Common myeloid progenitor, CD34-positive (primary cell): ENCODE data around the gene ZNF185.
"Not testable (repeated sequence)": the region's sequence is repeated elsewhere in the genome, so short reads cannot be mapped to it uniquely, and the experiment has no call there.

Source experiments
- CTCF ChIA-PET: fragments of 350-600 bp; sonication (Branson Sonifier 250); formaldehyde crosslinking; loops from one replicate; lab custom pipeline; 2021; ENCODE audit warnings: antibody characterized with exemption; lab: Charles Lee
- POLR2A ChIA-PET: fragments of 350-600 bp; sonication (Branson Sonifier 250); formaldehyde crosslinking; loops from one replicate; lab custom pipeline; 2021; ENCODE audit warnings: antibody characterized with exemption; lab: Charles Lee
- DNase-seq, 3 donors: peaks; one replicate each; pipeline versions ENCODE4 v3.0.0 to v3.0.0-alpha.2; 2013
- H3K27ac ChIP-seq, 2 experiments: 1 replicate in 1 of 2; 2 replicates in 1 of 2; pipeline ENCODE4 v1.7.0; 2013; ENCODE audit warnings: inconsistent platforms in 2 of 2, low read length in 2 of 2, mild to moderate bottlenecking in 2 of 2, low read depth in 1 of 2, moderate library complexity in 1 of 2; ENCODE audit not compliant: severe bottlenecking in 2 of 2, insufficient read depth in 1 of 2, poor library complexity in 1 of 2
- H3K27me3 ChIP-seq, 5 experiments: replicated peaks in 2 of 5; 1 replicate in 3 of 5; 2 replicates in 2 of 5; pipeline versions ENCODE4 v1.6.1 to v1.7.0; 2013; ENCODE audit warnings: low read length in 4 of 5, mild to moderate bottlenecking in 2 of 5, moderate library complexity in 2 of 5, inconsistent platforms in 1 of 5; ENCODE audit not compliant: insufficient read depth in 5 of 5, control insufficient read depth in 4 of 5
- H3K36me3 ChIP-seq, 4 experiments: 1 replicate in 2 of 4; 2 replicates in 2 of 4; pipeline versions ENCODE4 v1.6.1 to v1.7.0; 2013; ENCODE audit warnings: low read length in 3 of 4, control low read depth in 1 of 4, mild to moderate bottlenecking in 1 of 4; ENCODE audit not compliant: control insufficient read depth in 4 of 4, insufficient read depth in 4 of 4
- H3K4me1 ChIP-seq, 4 experiments: 1 replicate in 3 of 4; 2 replicates in 1 of 4; pipeline versions ENCODE4 v1.6.1 to v1.7.1; 2013; ENCODE audit warnings: low read length in 3 of 4, mild to moderate bottlenecking in 3 of 4, control low read depth in 1 of 4, inconsistent platforms in 1 of 4, moderate library complexity in 1 of 4; ENCODE audit not compliant: control insufficient read depth in 4 of 4, insufficient read depth in 4 of 4; ENCODE audit errors: control extremely low read depth in 1 of 4
- H3K4me3 ChIP-seq, 7 experiments: 1 replicate in 4 of 7; 2 replicates in 3 of 7; pipeline versions ENCODE4 v1.5.1 to v1.7.0; 2013; ENCODE audit warnings: mild to moderate bottlenecking in 7 of 7, low read length in 6 of 7, moderate library complexity in 6 of 7, inconsistent platforms in 2 of 7, low read depth in 2 of 7, control low read depth in 1 of 7; ENCODE audit not compliant: insufficient read depth in 4 of 7, control insufficient read depth in 1 of 7; ENCODE audit errors: extremely low read depth in 1 of 7
- H3K9me3 ChIP-seq, 5 experiments: 1 replicate in 4 of 5; 2 replicates in 1 of 5; pipeline versions ENCODE4 v1.6.1 to v1.7.1; 2013; ENCODE audit warnings: low read length in 4 of 5, mild to moderate bottlenecking in 2 of 5, inconsistent platforms in 1 of 5, low read depth in 1 of 5, moderate library complexity in 1 of 5; ENCODE audit not compliant: control insufficient read depth in 4 of 5, insufficient read depth in 2 of 5; ENCODE audit errors: control extremely low read depth in 1 of 5
- WGBS: methylation state at CpG from one replicate; pipeline ENCODE4 v1.1.5; 2013; ENCODE audit not compliant: insufficient coverage; 5-methylcytosine and 5-hydroxymethylcytosine counted together

The ZNF185 gene

GRCh38 chrX:152905081-152905420 is 7.2 kb downstream of the ZNF185 start:
- Histone ChIP-seq H3K27ac (no peak overlapping the region), H3K4me1 (peaks cover 0 to 10% (median 0%) of the 10 kb centered on the region in 4 experiments), H3K36me3 (no peaks in the 10 kb centered on the region), H3K27me3 (peaks cover 0 to 6% (median 0%) of the 10 kb centered on the region in 5 experiments), H3K4me3 (no peak overlapping the region), H3K9me3 (no peaks in the 10 kb centered on the region)
- ChIA-PET CTCF (interaction anchor here (0.7 to 6.8 kb wide), 8 partner anchors 9 to 74 kb away, joined by 3 to 44 read pairs (median 4); partner anchors contain the start of genes CETN2 and NSDHL), POLR2A (no interaction called here)
- 81% methylated on average over 6 of the region's 8 CpGs for WGBS
- DNase-seq: peak in 1 of 3 donors; percentile 26

GRCh38 chrX:152907084-152907651 is 9.3 kb downstream of the ZNF185 start:
- no peaks in the 10 kb centered on the region for H3K36me3 ChIP-seq
- peaks cover 0 to 10% (median 0%) of the 10 kb centered on the region in 4 experiments for H3K4me1 ChIP-seq
- H3K4me3 ChIP-seq: peak overlapping the region in 2 of 7 experiments; percentile 11 to 55
- no peaks in the 10 kb centered on the region for H3K9me3 ChIP-seq
- peaks cover 0 to 6% (median 0%) of the 10 kb centered on the region in 5 experiments for H3K27me3 ChIP-seq
- 34% methylated on average over 13 of the region's 17 CpGs for WGBS
- POLR2A ChIA-PET: no interaction called here
- no peak overlapping the region for H3K27ac ChIP-seq
- DNase-seq: peak; percentile 33 to 71 (median 63)
- CTCF ChIA-PET: interaction anchor here (2.0 to 6.8 kb wide), 2 partner anchors 7 to 76 kb away, joined by 6 to 44 read pairs; partner anchors contain the start of genes CETN2 and NSDHL

GRCh38 chrX:152908486-152908885 is 10.6 kb downstream of the ZNF185 start:
- H3K27ac ChIP-seq: no peak overlapping the region

GRCh38 chrX:152910018-152910417 is 12.2 kb downstream of the ZNF185 start:
- H3K27me3 ChIP-seq, DNase-seq, H3K27ac ChIP-seq, H3K36me3 ChIP-seq, H3K4me3 ChIP-seq, CTCF ChIA-PET, H3K9me3 ChIP-seq, POLR2A ChIA-PET: not testable (repeated sequence)
- peaks cover 0 to 28% (median 11%) of the 10 kb centered on the region in 4 experiments for H3K4me1 ChIP-seq
- WGBS: 80% methylated on average over 1 of the region's 7 CpGs

More at GRCh38 chrX:152908486-152908885, 10.6 kb downstream of the ZNF185 start:
- no peaks in the 10 kb centered on the region for H3K9me3 ChIP-seq
- ChIA-PET POLR2A (no interaction called here), CTCF (interaction anchor here (0.8 kb wide), 1 partner anchor 17 kb away, joined by 3 read pairs; no protein-coding TSS in a partner anchor)
- H3K4me1 ChIP-seq: peaks cover 0 to 17% (median 6%) of the 10 kb centered on the region in 4 experiments
- no peak for DNase-seq
- H3K27me3 ChIP-seq: peaks cover 0 to 6% (median 0%) of the 10 kb centered on the region in 5 experiments
- WGBS: 82% methylated on average over 14 of the region's 14 CpGs
- no peak overlapping the region for H3K4me3 ChIP-seq
- no peaks in the 10 kb centered on the region for H3K36me3 ChIP-seq

GRCh38 chrX:152912106-152912505 is 14.2 kb downstream of the ZNF185 start:
- CTCF ChIA-PET: interaction anchor here (1.0 to 4.1 kb wide), 3 partner anchors 8 to 86 kb away, joined by 3 to 44 read pairs (median 3); no protein-coding TSS in a partner anchor
- WGBS: 77% methylated on average over 4 of the region's 4 CpGs
- DNase-seq: peak; percentile 18 to 76 (median 65)
- no peak overlapping the region for H3K27ac ChIP-seq
- no peaks in the 10 kb centered on the region for H3K9me3 ChIP-seq
- H3K36me3 ChIP-seq: no peaks in the 10 kb centered on the region
- no peaks in the 10 kb centered on the region for H3K27me3 ChIP-seq
- POLR2A ChIA-PET: no interaction called here
- H3K4me3 ChIP-seq: no peak overlapping the region
- H3K4me1 ChIP-seq: peaks cover 0 to 34% (median 11%) of the 10 kb centered on the region in 4 experiments

GRCh38 chrX:152912641-152913040 is 14.8 kb downstream of the ZNF185 start:
- Histone ChIP-seq H3K4me1 (peaks cover 0 to 37% (median 11%) of the 10 kb centered on the region in 4 experiments), H3K9me3 (no peaks in the 10 kb centered on the region), H3K27me3 (no peaks in the 10 kb centered on the region), H3K27ac (no peak overlapping the region), H3K4me3 (no peak overlapping the region), H3K36me3 (no peaks in the 10 kb centered on the region)
- ChIA-PET POLR2A (no interaction called here), CTCF (interaction anchor here (1.0 to 6.7 kb wide), 7 partner anchors 8 to 87 kb away, joined by 3 to 73 read pairs (median 5); no protein-coding TSS in a partner anchor)
- no peak for DNase-seq
- whole genome bisulfite sequencing: 83% methylated on average over 7 of the region's 7 CpGs

GRCh38 chrX:152913346-152913745 is 15.5 kb downstream of the ZNF185 start:
- H3K4me3 ChIP-seq: no peak overlapping the region
- DNase-seq: peak; percentile 28 to 73 (median 63)
- POLR2A ChIA-PET: no interaction called here
- H3K27ac ChIP-seq: no peak overlapping the region
- no peaks in the 10 kb centered on the region for H3K27me3 ChIP-seq
- no peaks in the 10 kb centered on the region for H3K36me3 ChIP-seq
- no peaks in the 10 kb centered on the region for H3K9me3 ChIP-seq
- CTCF ChIA-PET: interaction anchor here (1.2 to 6.7 kb wide), 6 partner anchors 9 to 31 kb away, joined by 3 to 73 read pairs (median 7); no protein-coding TSS in a partner anchor
- 46% methylated on average over 7 of the region's 10 CpGs for WGBS
- peaks cover 0 to 44% (median 15%) of the 10 kb centered on the region in 4 experiments for H3K4me1 ChIP-seq
